ENCODE measurements around the gene RBM43.

DNA sequence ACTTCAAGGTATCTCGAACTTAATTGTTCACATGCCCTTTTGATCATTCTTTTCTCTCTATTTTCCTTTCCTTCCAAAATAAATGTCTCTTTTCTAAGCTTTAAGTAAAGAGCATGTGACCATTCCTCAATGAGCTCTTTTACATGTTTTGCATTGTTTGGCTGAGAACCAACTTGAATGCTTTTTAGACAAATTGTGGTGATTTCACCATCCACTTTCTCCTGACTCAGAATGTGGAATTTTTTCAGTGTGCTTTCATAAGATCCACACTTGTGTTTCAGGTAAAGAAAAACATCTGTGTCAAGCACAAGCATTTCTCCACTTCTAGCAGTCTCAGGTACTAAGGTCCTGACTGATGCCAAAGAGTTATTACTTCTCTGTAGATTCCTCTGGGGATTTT is 10.7 kb downstream of the RBM43 start:
- TF ChIP-seq TAF1 (IDR thresholded peaks at IDR 0.05; ENCODE audit: borderline replicate concordance, low read depth, low read length) (no peak), TEAD4 (IDR thresholded peaks at IDR 0.05; ENCODE audit: borderline replicate concordance, insufficient read depth) (0 out of 2 replicates have a peak, but pooled peaks have one; percentile 24), CTCF (IDR thresholded peaks at IDR 0.05) (no peak), EP300 (IDR thresholded peaks at IDR 0.05; ENCODE audit: borderline replicate concordance in 1 of 2, low read depth in 1 of 2, low read length in 1 of 2) (peak in 1 of 2 experiments; percentile 8; a peak in 1 of 4 replicates), MAX (IDR thresholded peaks at IDR 0.05; ENCODE audit: low read depth) (no peak)
- TF ChIP-seq, protein P1, sequence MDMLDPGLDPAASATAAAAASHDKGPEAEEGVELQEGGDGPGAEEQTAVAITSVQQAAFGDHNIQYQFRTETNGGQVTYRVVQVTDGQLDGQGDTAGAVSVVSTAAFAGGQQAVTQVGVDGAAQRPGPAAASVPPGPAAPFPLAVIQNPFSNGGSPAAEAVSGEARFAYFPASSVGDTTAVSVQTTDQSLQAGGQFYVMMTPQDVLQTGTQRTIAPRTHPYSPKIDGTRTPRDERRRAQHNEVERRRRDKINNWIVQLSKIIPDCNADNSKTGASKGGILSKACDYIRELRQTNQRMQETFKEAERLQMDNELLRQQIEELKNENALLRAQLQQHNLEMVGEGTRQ (IDR thresholded peaks at IDR 0.05; ENCODE audit: borderline replicate concordance, low read depth, low read length), result no peak
